CD4-positive, alpha-beta T cell treated with Interleukin-6 for 4 hours (primary cell): ENCODE results near the gene TOP1.

Source experiments
- DNase-seq: peaks from one replicate; pipeline ENCODE4 v3.0.0-alpha.2; 2020; ENCODE audit warnings: mixed read lengths

The TOP1 gene

DNA sequence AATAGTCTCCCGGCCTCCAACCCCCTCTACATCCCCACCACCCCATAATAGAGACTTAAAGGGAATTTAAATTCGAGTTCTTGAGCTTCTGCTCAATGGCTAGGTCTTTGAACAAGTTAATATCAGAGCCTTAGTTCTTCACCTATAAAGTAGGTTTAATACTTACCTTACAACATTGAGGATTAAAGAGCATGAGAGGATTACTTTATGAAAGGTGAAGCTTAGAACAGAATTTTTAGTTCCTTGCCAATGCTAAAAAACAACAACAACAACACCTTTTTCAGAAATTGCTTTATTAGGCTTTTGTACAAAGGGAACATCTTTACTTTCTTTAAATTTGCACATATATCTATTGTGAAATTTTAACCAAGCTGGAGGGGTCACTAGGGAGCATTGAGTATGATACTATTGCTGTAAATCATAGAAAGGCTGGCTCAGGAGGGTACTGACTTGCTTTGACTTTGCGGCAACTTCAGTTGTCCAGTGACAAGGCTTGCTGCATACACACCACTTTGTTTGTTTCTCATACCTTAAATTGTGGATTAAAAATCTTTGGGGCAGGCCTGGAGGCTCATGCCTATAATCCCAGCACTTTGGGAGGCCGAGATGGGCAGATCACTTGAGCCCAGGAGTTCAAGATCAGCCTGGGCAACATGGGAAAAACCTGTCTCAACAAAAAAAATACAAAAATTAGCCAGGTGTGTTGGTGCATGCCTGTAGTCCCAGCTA, 9.7 kb downstream of the TOP1 start:
- no peak for DNase-seq

- DNase-seq: no peak
Measured at GRCh38 chr20:41038878-41039404, 10.3 kb downstream of the TOP1 start.

DNA sequence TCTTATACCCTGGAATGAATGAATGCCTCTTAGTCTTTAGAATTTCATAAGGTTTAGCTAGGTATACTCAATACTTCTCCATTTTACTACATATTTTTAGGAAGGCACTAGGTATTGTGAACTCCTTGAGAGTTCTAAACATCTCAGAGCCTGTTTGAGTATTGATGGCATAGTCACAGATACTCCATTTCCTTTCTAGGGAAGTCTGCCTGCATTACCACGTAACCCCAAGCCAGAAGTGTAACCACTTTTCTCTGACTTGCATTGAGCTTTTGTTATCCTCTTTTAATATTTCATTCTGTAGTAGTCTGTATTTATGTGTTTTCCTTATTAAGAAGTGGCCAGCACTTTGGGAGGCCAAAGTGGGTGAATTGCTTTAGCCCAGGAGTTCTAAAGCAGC, 12.2 kb downstream of the TOP1 start:
- peak; percentile 5 for DNase-seq

DNA sequence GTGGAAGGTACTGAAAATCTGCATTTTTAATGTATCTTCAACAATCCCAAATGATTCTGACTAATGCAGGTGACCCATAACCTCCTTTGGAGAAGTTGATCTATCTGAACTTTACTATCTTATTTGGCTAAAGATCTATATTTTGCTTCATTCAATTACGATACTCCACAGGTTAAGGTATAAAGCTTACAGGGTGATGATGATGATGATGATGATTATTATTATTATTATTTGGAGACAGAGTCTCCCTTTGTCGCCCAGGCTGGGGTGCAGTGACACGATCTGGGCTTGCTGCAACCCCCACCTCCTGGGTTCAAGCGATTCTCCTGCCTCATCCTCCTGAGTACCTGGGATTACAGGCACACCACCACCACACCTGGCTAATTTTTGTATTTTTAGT, 13.1 kb downstream of the TOP1 start:
- DNase-seq: no peak

GRCh38 chr20:41044409-41045062, 15.9 kb downstream of the TOP1 start:
- no peak for DNase-seq

- DNase-seq: no peak
Measured at GRCh38 chr20:41045671-41046070, 17.0 kb downstream of the TOP1 start.

- no peak for DNase-seq
Measured at GRCh38 chr20:41046716-41047115, 18.1 kb downstream of the TOP1 start.

DNA sequence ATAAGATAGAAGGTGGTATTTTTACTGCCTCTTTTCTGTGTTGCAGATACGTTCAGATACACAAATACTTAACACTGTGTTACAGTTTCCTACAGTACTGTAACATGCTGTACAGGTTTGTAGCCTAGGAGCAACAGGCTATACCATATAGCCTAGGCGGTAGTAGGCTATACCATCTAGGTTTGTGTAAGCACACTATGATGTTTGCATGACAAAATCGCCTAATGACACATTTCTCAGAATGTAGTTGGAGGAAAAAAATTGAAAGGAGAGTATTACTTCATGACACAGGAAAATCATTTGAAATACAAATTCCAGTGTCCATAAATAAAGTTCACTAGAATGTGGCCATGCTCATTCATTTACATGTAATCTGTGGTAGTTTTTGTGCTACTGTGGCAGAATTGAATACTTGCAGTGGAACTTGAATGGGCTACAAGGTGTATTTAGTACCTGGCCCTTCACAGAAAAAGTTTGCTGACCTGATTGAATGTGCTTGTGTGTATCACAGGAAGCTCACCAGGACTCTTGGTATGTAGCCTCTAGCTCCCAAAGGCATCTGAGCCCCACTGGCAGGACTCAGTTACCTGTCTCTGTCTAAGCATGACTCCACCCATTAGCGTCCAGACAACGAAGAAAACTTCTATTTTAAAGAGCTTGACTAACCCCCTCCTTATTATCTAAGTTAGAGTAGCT, 18.8 kb downstream of the TOP1 start:
- DNase-seq: no peak

DNA sequence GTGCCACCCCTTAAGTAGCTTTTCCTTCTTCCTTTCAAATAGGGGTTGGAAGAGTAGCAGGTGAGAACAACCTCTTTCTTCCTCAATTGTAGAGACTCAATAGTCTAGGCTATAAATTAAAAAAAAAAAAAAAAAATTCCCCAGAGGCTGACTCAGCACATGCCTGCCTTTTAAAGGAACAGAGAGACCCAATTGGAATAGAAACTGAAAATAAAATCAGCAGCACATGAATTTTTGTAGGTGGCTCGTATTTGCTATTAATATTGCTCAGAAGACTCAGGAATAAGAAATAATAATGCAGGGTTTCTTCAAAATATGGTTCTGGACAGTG, 19.3 kb downstream of the TOP1 start:
- DNase-seq: no peak

GRCh38 chr20:41048461-41049301, 20.1 kb downstream of the TOP1 start:
- no peak for DNase-seq

GRCh38 chr20:41049451-41049850, 20.8 kb downstream of the TOP1 start:
- no peak for DNase-seq

- DNase-seq: no peak
Measured at GRCh38 chr20:41050361-41051008, 21.9 kb downstream of the TOP1 start.

DNA sequence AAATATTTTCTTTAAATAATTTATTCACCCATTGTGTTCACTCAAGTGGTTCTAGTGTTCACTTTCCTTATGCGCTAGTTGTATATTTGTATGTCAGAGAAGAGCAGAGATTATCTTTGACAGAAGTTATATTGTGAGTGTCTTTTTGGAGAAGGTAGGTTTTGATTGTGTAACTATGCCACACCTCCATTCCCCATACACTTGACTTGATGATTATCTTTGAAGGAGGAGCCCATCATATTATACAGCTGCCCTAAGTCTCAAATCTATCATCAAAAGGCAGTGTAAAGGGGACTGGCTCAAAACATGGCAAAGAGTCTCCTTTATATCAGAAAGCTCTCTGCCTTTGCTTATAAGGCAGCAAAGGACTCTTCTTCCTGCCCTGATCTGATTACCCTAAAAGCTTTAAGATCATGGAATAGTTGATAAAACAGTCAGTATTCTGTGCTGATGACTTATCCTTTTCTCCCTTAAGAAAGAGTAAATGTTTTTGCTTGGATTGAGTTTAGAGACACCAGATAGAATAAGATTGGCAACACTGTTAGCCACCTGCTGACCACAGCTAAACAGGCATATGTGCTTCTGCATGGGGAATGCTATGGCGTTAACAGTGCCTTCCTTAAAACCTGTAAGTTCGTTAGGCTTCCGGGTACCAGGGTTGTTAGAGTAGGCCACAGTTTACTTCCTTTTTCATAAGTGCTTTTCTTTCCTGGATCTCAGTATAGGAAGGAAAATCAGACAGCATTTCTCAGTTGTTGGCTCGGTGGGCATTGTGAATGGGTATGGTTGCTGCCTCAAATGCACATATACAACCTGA, 22.6 kb downstream of the TOP1 start:
- no peak for DNase-seq

- DNase-seq: no peak
Measured at GRCh38 chr20:41052742-41053419, 24.3 kb downstream of the TOP1 start.

GRCh38 chr20:41054070-41054846, 25.6 kb downstream of the TOP1 start:
- DNase-seq: no peak

GRCh38 chr20:41054847-41055230, 26.2 kb downstream of the TOP1 start:
- no peak for DNase-seq

DNA sequence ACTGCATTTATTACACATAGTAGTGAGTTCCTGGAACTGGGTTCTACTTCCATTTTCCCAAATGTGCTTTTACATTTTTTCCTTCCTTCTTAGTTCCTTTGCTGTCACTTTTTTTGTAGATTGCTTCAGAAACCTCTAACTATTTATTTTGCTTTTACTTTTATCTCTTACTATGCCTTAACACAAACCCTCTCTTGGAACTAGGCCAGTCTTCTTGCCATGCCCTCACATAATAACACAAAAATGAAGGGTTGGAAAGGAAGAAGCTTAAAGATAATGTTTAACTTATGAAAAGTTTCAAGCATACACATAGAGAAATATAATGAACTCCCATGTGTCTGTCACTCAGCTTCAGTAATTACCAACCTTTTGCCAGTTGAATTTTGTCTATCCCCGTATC, 27.1 kb downstream of the TOP1 start:
- no peak for DNase-seq

- DNase-seq: no peak
Measured at GRCh38 chr20:41057999-41058673, 29.5 kb downstream of the TOP1 start.
